Upper lobe of right lung (tissue), 1 donor: ENCODE measurements around the gene COG4. TPM values are rescaled to one million over a fixed set of nuclear protein-coding genes. Genes with fewer than 3 reads are reported as not detected.
A peak's percentile ranks its signal among the peaks of the same experiment; 100 is the strongest.

Source experiments
- ATAC-seq: fragments of 200-7000 bp; cut with Tn5 transposase; one replicate; pipeline ENCODE4 v1.9.1; 2020; ENCODE audit warnings: mild to moderate bottlenecking, moderate library complexity
- DNase-seq: peaks from one replicate; pipeline ENCODE4 v3.0.0-alpha.2; 2020
- H3K27ac ChIP-seq: fragments of 200-600 bp; one replicate; pipeline ENCODE4 v1.8.0; 2022
- H3K27me3 ChIP-seq: fragments of 200-600 bp; one replicate; pipeline ENCODE4 v1.8.0; 2022; ENCODE audit warnings: mild to moderate bottlenecking
- H3K36me3 ChIP-seq: fragments of 200-600 bp; one replicate; pipeline ENCODE4 v1.8.0; 2022
- H3K4me1 ChIP-seq: fragments of 200-600 bp; one replicate; pipeline ENCODE4 v1.8.0; 2022
- H3K4me3 ChIP-seq: fragments of 200-600 bp; one replicate; pipeline ENCODE4 v1.8.0; 2022; ENCODE audit warnings: mild to moderate bottlenecking
- H3K9me3 ChIP-seq: fragments of 200-600 bp; one replicate; pipeline ENCODE4 v1.8.0; 2022
- CTCF ChIP-seq: fragments of 200-600 bp; IDR thresholded peaks from one replicate; pipeline ENCODE4 v1.8.0; 2022; ENCODE audit warnings: antibody characterized with exemption
- intact Hi-C: fragments of 100-400 bp; cut with DNase I; formaldehyde crosslinking; loops from one replicate; pipeline ENCODE4 v1.11.0; 2022
- total RNA-seq: library from RNA; stranded (reverse); fragmentation: NEBNext Ultra II Directional; extraction: Animal tissue kit (Norgen Biotek cat#: 25700); gene quantifications from one replicate; pipeline ENCODE4 v1.2.1, GENCODE V29; 2021
- donor health status: DM: no; HTN: yes; CAD: no; lungs with severe emphysema.

COG4 gene
- total RNA-seq, 1 donor from 2014 or later: 63.0 TPM

GRCh38 chr16:70438585-70438968 lies 84.8 kb downstream of the COG4 start:
- no peaks in the 10 kb centered on the region for H3K27me3 ChIP-seq
- H3K27ac ChIP-seq: peak overlapping the region; percentile 77
- peak overlapping the region; percentile 78 for H3K4me3 ChIP-seq
- H3K9me3 ChIP-seq: no peaks in the 10 kb centered on the region
- intact Hi-C loops: loop anchor here (10.0 kb wide), 1 partner anchor 54 kb away; no protein-coding TSS in a partner anchor
- no peaks in the 10 kb centered on the region for H3K36me3 ChIP-seq
- ATAC-seq (no peak), DNase-seq (no peak)
- H3K4me1 ChIP-seq: peaks cover 40% of the 10 kb centered on the region
- TF ChIP-seq CTCF: no peak

- no peak for DNase-seq
- Histone ChIP-seq H3K27me3 (no peaks in the 10 kb centered on the region), H3K4me3 (peak overlapping the region; percentile 78), H3K27ac (peak overlapping the region; percentile 77), H3K36me3 (no peaks in the 10 kb centered on the region), H3K9me3 (no peaks in the 10 kb centered on the region), H3K4me1 (peaks cover 47% of the 10 kb centered on the region)
- TF ChIP-seq CTCF: no peak
- no peak for ATAC-seq
- intact Hi-C loops: loop anchor here (10.0 kb wide), 1 partner anchor 53 kb away; no protein-coding TSS in a partner anchor
Measured at GRCh38 chr16:70437582-70438557, 85.5 kb downstream of the COG4 start.

GRCh38 chr16:70437017-70437581 lies 86.3 kb downstream of the COG4 start:
- H3K4me1 ChIP-seq: peaks cover 55% of the 10 kb centered on the region
- ATAC-seq (no peak), DNase-seq (no peak)
- intact Hi-C loops: loop anchor here (10.0 kb wide), 1 partner anchor 52 kb away; no protein-coding TSS in a partner anchor
- no peak overlapping the region for H3K27ac ChIP-seq
- H3K9me3 ChIP-seq: no peaks in the 10 kb centered on the region
- H3K36me3 ChIP-seq: no peaks in the 10 kb centered on the region
- H3K27me3 ChIP-seq: no peaks in the 10 kb centered on the region
- peak overlapping the region; percentile 78 for H3K4me3 ChIP-seq
- TF ChIP-seq CTCF: no peak

- H3K27ac ChIP-seq: no peak overlapping the region
- intact Hi-C loops: loop anchor here (10.0 kb wide), 1 partner anchor 50 kb away; no protein-coding TSS in a partner anchor
- peaks cover 75% of the 10 kb centered on the region for H3K4me1 ChIP-seq
- H3K27me3 ChIP-seq: no peaks in the 10 kb centered on the region
- no peaks in the 10 kb centered on the region for H3K36me3 ChIP-seq
- H3K9me3 ChIP-seq: no peaks in the 10 kb centered on the region
- no peak overlapping the region for H3K4me3 ChIP-seq
- no peak for DNase-seq
- no peak for ATAC-seq
- no peak for TF ChIP-seq CTCF
Measured at GRCh38 chr16:70434484-70435260, 88.7 kb downstream of the COG4 start.

GRCh38 chr16:70433458-70434103 lies 89.8 kb downstream of the COG4 start:
- H3K4me3 ChIP-seq: no peak overlapping the region
- peak overlapping the region; percentile 67 for H3K27ac ChIP-seq
- intact Hi-C loops: loop anchor here (10.0 kb wide), 1 partner anchor 49 kb away; no protein-coding TSS in a partner anchor
- H3K27me3 ChIP-seq: no peaks in the 10 kb centered on the region
- DNase-seq (no peak), ATAC-seq (peak; percentile 27)
- peaks cover 83% of the 10 kb centered on the region for H3K4me1 ChIP-seq
- no peaks in the 10 kb centered on the region for H3K36me3 ChIP-seq
- no peaks in the 10 kb centered on the region for H3K9me3 ChIP-seq
- no peak for TF ChIP-seq CTCF
